Liver (tissue), 9 donors: Measurements from ENCODE around the gene DNAL1. TPM values are rescaled to one million over a fixed set of nuclear protein-coding genes. Genes with fewer than 3 reads are reported as not detected.

ENCODE experiments used
- DNase-seq: peaks from one replicate; pipeline ENCODE4 v3.0.0-alpha.2; 2017; ENCODE audit warnings: low spot score
- H3K27ac ChIP-seq, 2 donors: one replicate each; pipeline ENCODE4 v1.7.0; 2013; ENCODE audit warnings: inconsistent platforms in 2 of 2, low read length in 2 of 2, control low read depth in 1 of 2, low read depth in 1 of 2, mild to moderate bottlenecking in 1 of 2
- H3K27me3 ChIP-seq, 4 donors: one replicate each; pipeline versions ENCODE4 v1.6.1 to v1.7.0; 2013; ENCODE audit warnings: low read length in 3 of 4, inconsistent platforms in 1 of 4, mild to moderate bottlenecking in 1 of 4, moderate library complexity in 1 of 4; ENCODE audit not compliant: control insufficient read depth in 4 of 4, insufficient read depth in 4 of 4
- H3K36me3 ChIP-seq, 4 donors: one replicate each; pipeline versions ENCODE4 v1.6.1 to v1.7.0; 2013; ENCODE audit warnings: low read length in 3 of 4, mild to moderate bottlenecking in 3 of 4, low read depth in 1 of 4, moderate library complexity in 1 of 4; ENCODE audit not compliant: control insufficient read depth in 4 of 4, insufficient read depth in 3 of 4
- H3K4me1 ChIP-seq, 4 donors: one replicate each; pipeline versions ENCODE4 v1.6.1 to v1.7.0; 2013; ENCODE audit warnings: low read length in 3 of 4, mild to moderate bottlenecking in 3 of 4, moderate library complexity in 1 of 4; ENCODE audit not compliant: control insufficient read depth in 4 of 4, insufficient read depth in 4 of 4
- H3K4me3 ChIP-seq, 3 donors: one replicate each; pipeline versions ENCODE4 v1.6.1 to v1.7.0; 2013; ENCODE audit warnings: low read length in 3 of 3, control low read depth in 1 of 3, low read depth in 1 of 3, mild to moderate bottlenecking in 1 of 3
- H3K9ac ChIP-seq, 2 donors: one replicate each; pipeline ENCODE4 v1.7.0; 2013; ENCODE audit warnings: low read length in 2 of 2, mild to moderate bottlenecking in 2 of 2, moderate library complexity in 2 of 2, control low read depth in 1 of 2, low read depth in 1 of 2
- H3K9me3 ChIP-seq, 4 donors: one replicate each; pipeline versions ENCODE4 v1.6.1 to v1.7.0; 2013; ENCODE audit warnings: low read length in 3 of 4; ENCODE audit not compliant: control insufficient read depth in 4 of 4
- EGR1 ChIP-seq, 2 donors: IDR thresholded peaks; 2 replicates each; pipeline ENCODE4 v1.6.1; 2016 to 2018; ENCODE audit warnings: antibody characterized with exemption in 2 of 2, low read depth in 2 of 2
- FOXA1 ChIP-seq: IDR thresholded peaks from 2 replicates; pipeline ENCODE4 v1.6.1; 2016; ENCODE audit warnings: antibody characterized with exemption
- FOXA2 ChIP-seq: IDR thresholded peaks from 2 replicates; pipeline ENCODE4 v1.6.1; 2016; ENCODE audit warnings: antibody characterized with exemption
- GABPA ChIP-seq, 2 donors: IDR thresholded peaks in 1 of 2; conservative IDR thresholded peaks in 1 of 2; 2 replicates each; pipeline ENCODE4 v1.6.1; 2016; ENCODE audit warnings: antibody characterized with exemption in 2 of 2, mild to moderate bottlenecking in 1 of 2, moderate library complexity in 1 of 2
- HNF4A ChIP-seq, 2 donors: conservative IDR thresholded peaks; 2 replicates each; pipeline ENCODE4 v1.6.1; 2016; ENCODE audit warnings: antibody characterized with exemption in 2 of 2, mild to moderate bottlenecking in 2 of 2
- HNF4G ChIP-seq: IDR thresholded peaks from 2 replicates; pipeline ENCODE4 v1.6.1; 2016; ENCODE audit warnings: antibody characterized with exemption
- JUND ChIP-seq, 2 donors: IDR thresholded peaks; 2 replicates each; pipeline ENCODE4 v1.6.1; 2016; ENCODE audit warnings: antibody characterized with exemption in 2 of 2
- NR2F2 ChIP-seq: IDR thresholded peaks from 2 replicates; pipeline ENCODE4 v1.6.1; 2016; ENCODE audit warnings: antibody characterized with exemption
- RAD21 ChIP-seq, 2 donors: IDR thresholded peaks; 2 replicates each; pipeline ENCODE4 v1.6.1; 2016; ENCODE audit warnings: antibody characterized with exemption in 2 of 2, mild to moderate bottlenecking in 2 of 2
- RXRA ChIP-seq, 2 donors: IDR thresholded peaks; 2 replicates each; pipeline ENCODE4 v1.6.1; 2017 to 2018; ENCODE audit warnings: antibody characterized with exemption in 2 of 2, mild to moderate bottlenecking in 1 of 2
- SP1 ChIP-seq: IDR thresholded peaks from 2 replicates; pipeline ENCODE4 v1.6.1; 2018; ENCODE audit warnings: antibody characterized with exemption, mild to moderate bottlenecking
- TAF1 ChIP-seq: conservative IDR thresholded peaks from 2 replicates; pipeline ENCODE4 v1.6.1; 2016; ENCODE audit warnings: antibody characterized with exemption, mild to moderate bottlenecking
- YY1 ChIP-seq: IDR thresholded peaks from 2 replicates; pipeline ENCODE4 v1.6.1; 2016; ENCODE audit warnings: antibody characterized with exemption, mild to moderate bottlenecking
- WGBS: extraction: QIAGEN DNeasy Blood & Tissue Kit; methylation state at CpG from one replicate; pipeline ENCODE4 v1.1.7; 2013; 5-methylcytosine and 5-hydroxymethylcytosine counted together
- polyA plus RNA-seq, 2 donors: library from polyadenylated mRNA; stranded (reverse) in 1 of 2; unstranded in 1 of 2; fragments of 200-250 nt in 1 of 2; fragments of >200 nt in 1 of 2; fragmentation: Nextera tagmentation in 1 of 2; extraction: Ambion mirVana in 1 of 2; gene quantifications; one replicate each; pipeline versions ENCODE4 v1.2.1 to v1.2.3, GENCODE V29; 2013 to 2015
- total RNA-seq, 2 donors: library from RNA; depleted of rRNA; stranded (reverse); fragments of >200 nt; gene quantifications; one replicate each; pipeline ENCODE4 v1.2.3, GENCODE V29; 2014
- TF ChIP-seq, protein P1 (sequence below): IDR thresholded peaks from 2 replicates; pipeline ENCODE4 v1.6.1; 2016; ENCODE audit warnings: antibody characterized with exemption
- TF ChIP-seq, protein P2 (sequence below): IDR thresholded peaks from 2 replicates; pipeline ENCODE4 v1.6.1; 2016; ENCODE audit warnings: antibody characterized with exemption
- TF ChIP-seq, protein P3 (sequence below): fragments of 150-350 bp; IDR thresholded peaks from 2 replicates; pipeline ENCODE4 v1.5.1; 2017; ENCODE audit warnings: improper control_type of control experiment, low read depth, low read length; ENCODE audit not compliant: missing input control
- TF ChIP-seq, protein P4 (sequence below): IDR thresholded peaks from 2 replicates; pipeline ENCODE4 v1.6.1; 2016; ENCODE audit warnings: antibody characterized with exemption
- TF ChIP-seq, protein P5 (sequence below): IDR thresholded peaks from 2 replicates; pipeline ENCODE4 v1.6.1; 2016; ENCODE audit warnings: antibody characterized with exemption, mild to moderate bottlenecking
- donor health status: healthy.
- donor health status: healthy.
- donor health status: healthy.
- donor health status: healthy.
- donor health status: healthy.

DNAL1 gene
- total and polyA plus RNA-seq, 4 donors, result 1.9 to 3.4 (median 2.4) TPM

DNA sequence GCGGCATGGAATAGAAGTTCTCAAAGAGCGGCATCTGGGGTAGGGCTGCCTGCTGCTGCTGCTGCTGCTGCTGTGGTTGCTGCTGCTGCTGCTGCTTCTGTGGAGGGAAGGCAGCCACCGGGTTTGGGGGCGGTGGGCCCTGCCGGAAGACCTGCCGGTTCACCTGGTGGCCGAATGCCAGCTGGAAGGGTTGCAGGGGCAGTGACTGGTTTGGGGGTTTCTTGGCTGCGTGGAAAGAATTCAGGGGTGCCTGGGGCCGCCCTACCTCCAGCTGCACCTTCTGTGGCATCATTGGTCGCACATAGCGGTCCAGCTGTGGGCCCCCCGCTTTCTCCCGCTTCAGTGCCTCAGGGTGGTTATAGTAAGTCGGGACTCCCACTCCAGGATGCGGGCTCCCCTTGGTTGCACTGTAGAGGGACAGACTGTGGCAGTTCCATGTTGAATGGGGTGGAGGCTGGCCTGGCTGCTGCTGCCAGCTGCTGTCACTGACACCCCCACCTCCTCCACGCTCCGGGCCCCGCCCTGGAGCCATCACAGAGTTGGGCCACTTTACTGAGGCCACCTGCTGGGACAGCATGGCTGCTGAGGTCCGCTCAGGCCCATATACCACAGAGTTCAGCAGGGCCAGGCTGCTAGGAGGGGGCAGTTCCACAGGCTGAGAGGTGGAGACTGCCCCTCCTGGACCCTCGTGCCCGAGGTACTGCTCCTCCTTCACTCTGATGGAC lies 94.5 kb downstream of the DNAL1 start (continued):
- TF ChIP-seq, protein P1, sequence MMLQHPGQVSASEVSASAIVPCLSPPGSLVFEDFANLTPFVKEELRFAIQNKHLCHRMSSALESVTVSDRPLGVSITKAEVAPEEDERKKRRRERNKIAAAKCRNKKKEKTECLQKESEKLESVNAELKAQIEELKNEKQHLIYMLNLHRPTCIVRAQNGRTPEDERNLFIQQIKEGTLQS, result no peak
- no peak for TF ChIP-seq JUND (IDR thresholded peaks at IDR 0.05)
- TF ChIP-seq RAD21 (IDR thresholded peaks at IDR 0.05), result no peak
- TF ChIP-seq YY1, result no peak
- no peak for TF ChIP-seq HNF4A (conservative IDR thresholded peaks at IDR 0.05)
- TF ChIP-seq, protein P2, sequence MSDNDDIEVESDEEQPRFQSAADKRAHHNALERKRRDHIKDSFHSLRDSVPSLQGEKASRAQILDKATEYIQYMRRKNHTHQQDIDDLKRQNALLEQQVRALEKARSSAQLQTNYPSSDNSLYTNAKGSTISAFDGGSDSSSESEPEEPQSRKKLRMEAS, result no peak

DNA sequence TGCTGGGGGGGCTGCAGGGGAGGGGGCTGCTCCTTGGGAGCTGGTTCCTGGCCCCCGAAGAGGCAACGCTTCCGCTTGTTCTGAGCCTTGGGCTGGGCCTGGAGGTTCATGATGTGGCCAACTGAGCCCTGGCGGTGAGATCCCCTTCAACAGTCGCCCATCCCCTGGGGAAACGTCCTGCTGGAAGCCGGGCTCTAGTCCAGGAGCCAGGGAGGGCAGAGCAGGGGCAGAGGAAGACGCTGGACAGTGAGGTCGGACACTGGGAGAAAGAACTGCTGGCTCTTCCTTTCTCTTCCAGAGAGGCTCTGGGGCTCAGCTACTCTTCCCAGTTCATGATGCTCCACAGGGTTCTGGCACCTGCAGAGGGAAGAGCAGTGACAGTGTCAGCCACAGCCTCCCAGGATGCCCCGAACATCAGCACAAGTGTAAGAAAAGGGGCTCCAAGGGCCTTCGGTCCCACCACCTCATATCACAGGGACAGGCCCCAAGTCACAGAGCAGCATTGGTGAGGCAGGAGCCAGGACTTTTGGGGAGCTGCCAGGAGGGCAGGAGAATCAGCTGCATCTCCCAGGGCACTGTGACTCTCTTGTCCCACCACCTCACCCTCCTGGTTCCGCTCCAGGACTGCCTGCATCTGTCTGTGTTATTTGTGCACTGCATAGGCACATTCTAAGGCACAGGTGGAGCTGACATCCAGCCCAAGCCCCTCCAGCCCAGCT lies 95.3 kb downstream of the DNAL1 start:
- Histone ChIP-seq H3K36me3 (peaks cover 7 to 37% (median 13%) of the 10 kb centered on the region in 4 donors), H3K9me3 (no peaks in the 10 kb centered on the region), H3K9ac (no peak overlapping the region), H3K27me3 (no peaks in the 10 kb centered on the region), H3K4me3 (no peak overlapping the region), H3K27ac (peak overlapping the region; percentile 45 to 58), H3K4me1 (peaks cover 19 to 61% (median 54%) of the 10 kb centered on the region in 4 donors)
- TF ChIP-seq, protein P3, sequence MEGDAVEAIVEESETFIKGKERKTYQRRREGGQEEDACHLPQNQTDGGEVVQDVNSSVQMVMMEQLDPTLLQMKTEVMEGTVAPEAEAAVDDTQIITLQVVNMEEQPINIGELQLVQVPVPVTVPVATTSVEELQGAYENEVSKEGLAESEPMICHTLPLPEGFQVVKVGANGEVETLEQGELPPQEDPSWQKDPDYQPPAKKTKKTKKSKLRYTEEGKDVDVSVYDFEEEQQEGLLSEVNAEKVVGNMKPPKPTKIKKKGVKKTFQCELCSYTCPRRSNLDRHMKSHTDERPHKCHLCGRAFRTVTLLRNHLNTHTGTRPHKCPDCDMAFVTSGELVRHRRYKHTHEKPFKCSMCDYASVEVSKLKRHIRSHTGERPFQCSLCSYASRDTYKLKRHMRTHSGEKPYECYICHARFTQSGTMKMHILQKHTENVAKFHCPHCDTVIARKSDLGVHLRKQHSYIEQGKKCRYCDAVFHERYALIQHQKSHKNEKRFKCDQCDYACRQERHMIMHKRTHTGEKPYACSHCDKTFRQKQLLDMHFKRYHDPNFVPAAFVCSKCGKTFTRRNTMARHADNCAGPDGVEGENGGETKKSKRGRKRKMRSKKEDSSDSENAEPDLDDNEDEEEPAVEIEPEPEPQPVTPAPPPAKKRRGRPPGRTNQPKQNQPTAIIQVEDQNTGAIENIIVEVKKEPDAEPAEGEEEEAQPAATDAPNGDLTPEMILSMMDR, result no peak
- TF ChIP-seq SP1 (no peak), YY1 (no peak), RAD21 (IDR thresholded peaks at IDR 0.05) (no peak), HNF4A (conservative IDR thresholded peaks at IDR 0.05) (no peak), FOXA1 (no peak), TAF1 (no peak), GABPA (IDR thresholded peaks at IDR 0.05 in 1 of 2, conservative IDR thresholded peaks at IDR 0.05 in 1 of 2) (no peak), RXRA (IDR thresholded peaks at IDR 0.05) (no peak), FOXA2 (no peak), NR2F2 (no peak), EGR1 (IDR thresholded peaks at IDR 0.05; ENCODE audit: low read depth in 2 of 2) (no peak), HNF4G (no peak), JUND (IDR thresholded peaks at IDR 0.05) (no peak)
- TF ChIP-seq, protein P4, sequence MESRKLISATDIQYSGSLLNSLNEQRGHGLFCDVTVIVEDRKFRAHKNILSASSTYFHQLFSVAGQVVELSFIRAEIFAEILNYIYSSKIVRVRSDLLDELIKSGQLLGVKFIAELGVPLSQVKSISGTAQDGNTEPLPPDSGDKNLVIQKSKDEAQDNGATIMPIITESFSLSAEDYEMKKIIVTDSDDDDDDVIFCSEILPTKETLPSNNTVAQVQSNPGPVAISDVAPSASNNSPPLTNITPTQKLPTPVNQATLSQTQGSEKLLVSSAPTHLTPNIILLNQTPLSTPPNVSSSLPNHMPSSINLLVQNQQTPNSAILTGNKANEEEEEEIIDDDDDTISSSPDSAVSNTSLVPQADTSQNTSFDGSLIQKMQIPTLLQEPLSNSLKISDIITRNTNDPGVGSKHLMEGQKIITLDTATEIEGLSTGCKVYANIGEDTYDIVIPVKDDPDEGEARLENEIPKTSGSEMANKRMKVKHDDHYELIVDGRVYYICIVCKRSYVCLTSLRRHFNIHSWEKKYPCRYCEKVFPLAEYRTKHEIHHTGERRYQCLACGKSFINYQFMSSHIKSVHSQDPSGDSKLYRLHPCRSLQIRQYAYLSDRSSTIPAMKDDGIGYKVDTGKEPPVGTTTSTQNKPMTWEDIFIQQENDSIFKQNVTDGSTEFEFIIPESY, result no peak
- TF ChIP-seq, protein P5, sequence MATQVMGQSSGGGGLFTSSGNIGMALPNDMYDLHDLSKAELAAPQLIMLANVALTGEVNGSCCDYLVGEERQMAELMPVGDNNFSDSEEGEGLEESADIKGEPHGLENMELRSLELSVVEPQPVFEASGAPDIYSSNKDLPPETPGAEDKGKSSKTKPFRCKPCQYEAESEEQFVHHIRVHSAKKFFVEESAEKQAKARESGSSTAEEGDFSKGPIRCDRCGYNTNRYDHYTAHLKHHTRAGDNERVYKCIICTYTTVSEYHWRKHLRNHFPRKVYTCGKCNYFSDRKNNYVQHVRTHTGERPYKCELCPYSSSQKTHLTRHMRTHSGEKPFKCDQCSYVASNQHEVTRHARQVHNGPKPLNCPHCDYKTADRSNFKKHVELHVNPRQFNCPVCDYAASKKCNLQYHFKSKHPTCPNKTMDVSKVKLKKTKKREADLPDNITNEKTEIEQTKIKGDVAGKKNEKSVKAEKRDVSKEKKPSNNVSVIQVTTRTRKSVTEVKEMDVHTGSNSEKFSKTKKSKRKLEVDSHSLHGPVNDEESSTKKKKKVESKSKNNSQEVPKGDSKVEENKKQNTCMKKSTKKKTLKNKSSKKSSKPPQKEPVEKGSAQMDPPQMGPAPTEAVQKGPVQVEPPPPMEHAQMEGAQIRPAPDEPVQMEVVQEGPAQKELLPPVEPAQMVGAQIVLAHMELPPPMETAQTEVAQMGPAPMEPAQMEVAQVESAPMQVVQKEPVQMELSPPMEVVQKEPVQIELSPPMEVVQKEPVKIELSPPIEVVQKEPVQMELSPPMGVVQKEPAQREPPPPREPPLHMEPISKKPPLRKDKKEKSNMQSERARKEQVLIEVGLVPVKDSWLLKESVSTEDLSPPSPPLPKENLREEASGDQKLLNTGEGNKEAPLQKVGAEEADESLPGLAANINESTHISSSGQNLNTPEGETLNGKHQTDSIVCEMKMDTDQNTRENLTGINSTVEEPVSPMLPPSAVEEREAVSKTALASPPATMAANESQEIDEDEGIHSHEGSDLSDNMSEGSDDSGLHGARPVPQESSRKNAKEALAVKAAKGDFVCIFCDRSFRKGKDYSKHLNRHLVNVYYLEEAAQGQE, result no peak
- TF ChIP-seq, protein P2, result no peak
- TF ChIP-seq, protein P1, result no peak
- WGBS, result 74% methylated on average over 12 of the region's 12 CpGs
- peak; percentile 34 for DNase-seq
